HCT116 (cell line): Measurements from ENCODE around the gene LY6G5B. TPM values are rescaled to one million over a fixed set of nuclear protein-coding genes. Genes with fewer than 3 reads are reported as not detected.

ENCODE experiments used
- ATAC-seq: fragments of 200-7000 bp; cut with Tn5 transposase; 2 replicates; pipeline ENCODE4 v1.9.1; 2020; ENCODE audit warnings: mild to moderate bottlenecking, moderate library complexity
- BruUV-seq: library from RNA; stranded (reverse); fragments of 400-500 nt; replicated peaks from 2 replicates; lab custom pipeline; 2021; lab: Mats Ljungman, UMichigan
- CTCF ChIA-PET: fragments of 300-600 bp; sonication (Branson Sonifier 250); formaldehyde crosslinking; loops from one replicate; lab custom pipeline; 2021; ENCODE audit warnings: antibody characterized with exemption; lab: Charles Lee
- POLR2A ChIA-PET: fragments of 300-600, 350-600 bp; sonication (Branson Sonifier 250); formaldehyde crosslinking; loops from one replicate; lab custom pipeline; 2021; ENCODE audit warnings: antibody characterized with exemption; lab: Charles Lee
- RAD21 ChIA-PET, 2 experiments: fragments of 300-600 bp; sonication (Branson Sonifier 250); formaldehyde crosslinking; loops; one replicate each; lab custom pipeline; 2023; ENCODE audit warnings: low total read pairs in 2 of 2; ENCODE audit not compliant: uncharacterized antibody in 2 of 2, unreplicated experiment in 2 of 2, low non-redundant PET in 1 of 2; lab: Charles Lee
- DNase-seq: peaks from one replicate; pipeline ENCODE4 v3.0.0-alpha.2; 2010; ENCODE audit warnings: low read depth, low spot score
- H2AFZ ChIP-seq: fragments of 200-600 bp; shearing (Covaris generic), sonication (generic); 2 replicates; pipeline ENCODE4 v1.6.1; 2017; ENCODE audit warnings: low read depth, mixed run types, mixed read lengths, antibody characterized with exemption, low read length; ENCODE audit not compliant: poor library complexity, severe bottlenecking
- H3K27ac ChIP-seq: 2 replicates; pipeline ENCODE4 v1.5.1; 2012; ENCODE audit warnings: low read depth, low read length
- H3K27me3 ChIP-seq: fragments of 200-600 bp; sonication (generic); 2 replicates; pipeline ENCODE4 v1.6.1; 2016; ENCODE audit warnings: mixed run types, low read length, mixed read lengths; ENCODE audit not compliant: insufficient read depth
- H3K36me3 ChIP-seq, 2 experiments: fragments of 200-500 bp in 1 of 2; fragments of 200-600 bp in 1 of 2; sonication (Bioruptor generic) in 1 of 2; sonication (generic) in 1 of 2; 2 replicates each; pipeline versions ENCODE4 v1.5.1 to v1.6.1; 2014 to 2016; ENCODE audit warnings: low read length in 2 of 2, inconsistent platforms in 1 of 2, mixed read lengths in 1 of 2, mixed run types in 1 of 2; ENCODE audit not compliant: insufficient read depth in 2 of 2, control insufficient read depth in 1 of 2
- H3K4me1 ChIP-seq, 2 experiments: fragments of 200-600 bp in 1 of 2; sonication (generic) in 1 of 2; 2 replicates each; pipeline versions ENCODE4 v1.5.1 to v1.6.1; 2012 to 2017; ENCODE audit warnings: low read length in 2 of 2, inconsistent platforms in 1 of 2, mild to moderate bottlenecking in 1 of 2, mixed read lengths in 1 of 2, mixed run types in 1 of 2, moderate library complexity in 1 of 2; ENCODE audit not compliant: insufficient read depth in 2 of 2, control insufficient read depth in 1 of 2
- H3K4me2 ChIP-seq: fragments of 200-600 bp; sonication (generic); 2 replicates; pipeline ENCODE4 v1.6.1; 2017; ENCODE audit warnings: mixed run types, low read length, mixed read lengths
- H3K4me3 ChIP-seq, 2 experiments: fragments of 200-600 bp in 1 of 2; sonication (generic) in 1 of 2; replicated peaks in 1 of 2; 2 replicates each; pipeline ENCODE4 v1.5.1; 2011 to 2016; ENCODE audit warnings: low read length in 2 of 2, control low read depth in 1 of 2, low read depth in 1 of 2, mild to moderate bottlenecking in 1 of 2, mixed read lengths in 1 of 2, mixed run types in 1 of 2
- H3K79me2 ChIP-seq: fragments of 200-600 bp; sonication (generic); 2 replicates; pipeline ENCODE4 v1.6.1; 2017; ENCODE audit warnings: mild to moderate bottlenecking, mixed run types, low read length, moderate library complexity, mixed read lengths; ENCODE audit not compliant: insufficient read depth
- H3K9ac ChIP-seq: fragments of 200-600 bp; sonication (generic); 2 replicates; pipeline ENCODE4 v1.6.1; 2016; ENCODE audit warnings: low read length, mixed read lengths
- H3K9me2 ChIP-seq: fragments of 200-600 bp; sonication (generic), shearing (Covaris generic); 2 replicates; pipeline ENCODE4 v1.6.1; 2017; ENCODE audit warnings: mixed run types, mild to moderate bottlenecking, moderate library complexity; ENCODE audit not compliant: insufficient read depth
- H3K9me3 ChIP-seq, 2 experiments: fragments of 200-500 bp in 1 of 2; fragments of 200-600 bp in 1 of 2; sonication (Bioruptor generic) in 1 of 2; sonication (generic) in 1 of 2; 2 replicates each; pipeline ENCODE4 v1.6.1; 2014 to 2017; ENCODE audit warnings: low read length in 2 of 2, mixed read lengths in 2 of 2, inconsistent platforms in 1 of 2, low read depth in 1 of 2, mild to moderate bottlenecking in 1 of 2, mixed run types in 1 of 2, moderate library complexity in 1 of 2; ENCODE audit not compliant: control insufficient read depth in 1 of 2, insufficient read depth in 1 of 2
- H4K20me1 ChIP-seq: fragments of 200-600 bp; sonication (generic), shearing (Covaris generic); 2 replicates; pipeline ENCODE4 v1.6.1; 2017; ENCODE audit warnings: mixed run types, mild to moderate bottlenecking, moderate library complexity; ENCODE audit not compliant: insufficient read depth
- ATF3 ChIP-seq: IDR thresholded peaks from 2 replicates; pipeline ENCODE4 v1.6.1; 2012
- CBX3 ChIP-seq: IDR thresholded peaks from 2 replicates; pipeline ENCODE4 v1.6.1; 2012; ENCODE audit warnings: low read depth
- CEBPB ChIP-seq: IDR thresholded peaks from 2 replicates; pipeline ENCODE4 v1.6.1; 2012; ENCODE audit warnings: low read depth
- EGR1 ChIP-seq: IDR thresholded peaks from 2 replicates; pipeline ENCODE4 v1.6.1; 2012; ENCODE audit warnings: low read depth
- ELF1 ChIP-seq: IDR thresholded peaks from 2 replicates; pipeline ENCODE4 v1.6.1; 2012; ENCODE audit warnings: low read depth, borderline replicate concordance
- EZH2phosphoT487 ChIP-seq: fragments of 200-600 bp; IDR thresholded peaks from 2 replicates; pipeline ENCODE4 v1.6.1; 2018; ENCODE audit warnings: antibody characterized with exemption, borderline replicate concordance
- JUND ChIP-seq: IDR thresholded peaks from 2 replicates; pipeline ENCODE4 v1.6.1; 2012
- RAD21 ChIP-seq: IDR thresholded peaks from 2 replicates; pipeline ENCODE4 v1.6.1; 2012; ENCODE audit warnings: low read depth, mild to moderate bottlenecking
- REST ChIP-seq: IDR thresholded peaks from 2 replicates; pipeline ENCODE4 v1.6.1; 2012; ENCODE audit warnings: low read depth
- SIN3A ChIP-seq: IDR thresholded peaks from 2 replicates; pipeline ENCODE4 v1.6.1; 2012; ENCODE audit warnings: low read depth
- SRF ChIP-seq: IDR thresholded peaks from 2 replicates; pipeline ENCODE4 v1.6.1; 2012; ENCODE audit warnings: low read depth
- ZBTB33 ChIP-seq: IDR thresholded peaks from 2 replicates; pipeline ENCODE4 v1.6.1; 2011; ENCODE audit warnings: mild to moderate bottlenecking, low read length, moderate library complexity; ENCODE audit not compliant: insufficient replicate concordance; ENCODE audit errors: extremely low read depth
- ZFX ChIP-seq: fragments of 450-650 bp; IDR thresholded peaks from 2 replicates; pipeline ENCODE4 v1.6.1; 2017
- intact Hi-C: fragments of 100-400 bp; cut with micrococcal nuclease; formaldehyde crosslinking; loops from 2 replicates; pipeline ENCODE4 v1.10.0; 2022
- total RNA-seq: library from RNA; stranded (reverse); gene quantifications from one replicate; pipeline ENCODE4 v1.2.1, GENCODE V29; 2021; ENCODE audit not compliant: unreplicated experiment

LY6G5B gene
- total RNA-seq, 1 experiment from 2014 or later: 15.4 TPM

GRCh38 chr6:31659649-31660380 is 10.0 kb upstream of the LY6G5B start (continued):
- TF ChIP-seq REST: no peak
- TF ChIP-seq, all 23 proteins: peak for 0

- CTCF ChIA-PET: interaction anchor here (1.2 kb wide), 1 partner anchor 114 kb away, joined by 5 read pairs; no protein-coding TSS in a partner anchor
- peak; percentile 80 for ATAC-seq
- peaks cover 39% of the 10 kb centered on the region for H3K79me2 ChIP-seq
- H3K36me3 ChIP-seq: peaks cover 5 to 17% of the 10 kb centered on the region in 2 experiments; a peak in 3 of 4 replicates
- TSS peak; percentile 7 for BruUV-seq
- peak within 1 kb of the TSS; percentile 69 for H3K27ac ChIP-seq
- peak within 1 kb of the TSS; percentile 94 for H3K4me2 ChIP-seq
- peaks cover 18 to 45% of the 10 kb centered on the region in 2 experiments; a peak in 3 of 4 replicates for H3K4me1 ChIP-seq
- peak within 1 kb of the TSS; percentile 88 for H3K9ac ChIP-seq
- intact Hi-C loops: loop anchor here (5.0 kb wide), 1 partner anchor 258 kb away; the partner anchor contains the start of gene MICA
- H3K4me3 ChIP-seq: peak within 1 kb of the TSS; percentile 79 to 87
- H4K20me1 ChIP-seq: no peaks in the 10 kb centered on the region
- H3K27me3 ChIP-seq: no peaks in the 10 kb centered on the region
- H3K9me3 ChIP-seq: no peaks in the 10 kb centered on the region
- peak; percentile 51 for DNase-seq
- no peak within 1 kb of the TSS for H2AFZ ChIP-seq
- POLR2A ChIA-PET: interaction anchor here (0.6 to 2.0 kb wide), 8 partner anchors 8 to 167 kb away, joined by 3 to 15 read pairs (median 4); partner anchors contain the start of genes BAG6, HSPA1B, LY6G5B and MSH5
- H3K9me2 ChIP-seq: no peaks in the 10 kb centered on the region
- RAD21 ChIA-PET: no interaction called here
- TF ChIP-seq JUND (no peak), ZBTB33 (peak; percentile 63), EGR1 (no peak), CBX3 (no peak), CEBPB (no peak), ATF3 (no peak), RAD21 (no peak), SRF (no peak), EZH2phosphoT487 (no peak), ZFX (peak; percentile 90), SIN3A (no peak), ELF1 (no peak)
These were observed 9.2 kb upstream of the LY6G5B start, which contains the start of gene C6orf47 for GRCh38 chr6:31660381-31661261. TSS of gene C6orf47 (minus strand) at chr6:31660778. CDS start at chr6:31659947, 831 bp downstream.
